GM12878 (cell line): ENCODE measurements around the gene DAB2. TPM values are rescaled to one million over a fixed set of nuclear protein-coding genes. Genes with fewer than 3 reads are reported as not detected.

Experiments
- ATAC-seq: fragments of 200-7000 bp; cut with Tn5 transposase; 3 replicates; pipeline ENCODE4 v1.9.1; 2020; ENCODE audit warnings: mild to moderate bottlenecking, moderate library complexity
- BruUV-seq: library from RNA; stranded (reverse); fragments of 400-500 nt; replicated peaks from 2 replicates; lab custom pipeline; 2021; lab: Mats Ljungman, UMichigan
- CTCF ChIA-PET: fragments of 300-600 bp; sonication (Branson Sonifier 250); formaldehyde crosslinking; extraction: SDS; loops from one replicate; lab custom pipeline; 2021; ENCODE audit warnings: inconsistent platforms; lab: Yijun Ruan, JAX
- POLR2A ChIA-PET: fragments of 350-600 bp; formaldehyde crosslinking; extraction: SDS; loops from one replicate; lab custom pipeline; 2021; ENCODE audit warnings: inconsistent platforms; lab: Charles Lee
- RAD21 ChIA-PET: fragments of 300-600 bp; sonication (Branson Sonifier 250); formaldehyde crosslinking; loops from one replicate; lab custom pipeline; 2023; ENCODE audit warnings: antibody characterized with exemption; ENCODE audit not compliant: unreplicated experiment; lab: Charles Lee
- SMC1A ChIA-PET: fragments of 300-600 bp; sonication (Branson Sonifier 250); formaldehyde crosslinking; loops from one replicate; lab custom pipeline; 2023; ENCODE audit not compliant: unreplicated experiment, uncharacterized antibody; lab: Charles Lee
- DNase-seq: peaks from one replicate; pipeline ENCODE4 v3.0.0-alpha.2; 2011; ENCODE audit warnings: low read depth, low spot score
- FAIRE-seq: peaks from 3 replicates; lab custom pipeline; 2011; peaks lifted over from hg19 to GRCh38; lab: Jason Lieb, UNC
- H2AFZ ChIP-seq: 2 replicates; pipeline ENCODE4 v1.6.0; 2011; ENCODE audit warnings: low read depth, low read length, control low read depth; ENCODE audit not compliant: control insufficient read depth
- H3K27ac ChIP-seq: 2 replicates; pipeline ENCODE4 v1.5.1; 2011; ENCODE audit warnings: control low read depth; ENCODE audit not compliant: control insufficient read depth, insufficient read depth
- H3K27me3 ChIP-seq, 2 experiments: replicated peaks in 1 of 2; 2 replicates each; pipeline versions ENCODE4 v1.6.0 to v1.6.1; 2011; ENCODE audit warnings: low read length in 1 of 2; ENCODE audit not compliant: control insufficient read depth in 2 of 2, insufficient read depth in 2 of 2
- H3K36me3 ChIP-seq, 2 experiments: 2 replicates each; pipeline ENCODE4 v1.5.1; 2011; ENCODE audit warnings: low read length in 1 of 2; ENCODE audit not compliant: control insufficient read depth in 2 of 2, insufficient read depth in 2 of 2
- H3K4me1 ChIP-seq: 2 replicates; pipeline ENCODE4 v1.6.1; 2011; ENCODE audit warnings: mild to moderate bottlenecking, low read length, moderate library complexity, mixed read lengths; ENCODE audit not compliant: control insufficient read depth, insufficient read depth
- H3K4me2 ChIP-seq: 2 replicates; pipeline ENCODE4 v1.6.0; 2011; ENCODE audit warnings: control low read depth; ENCODE audit not compliant: control insufficient read depth, insufficient read depth
- H3K4me3 ChIP-seq: fragments of 200-600 bp; sonication (generic); 2 replicates; pipeline ENCODE4 v1.5.1; 2016
- H3K79me2 ChIP-seq: 2 replicates; pipeline ENCODE4 v1.6.0; 2011; ENCODE audit warnings: low read length; ENCODE audit not compliant: control insufficient read depth, insufficient read depth
- H3K9ac ChIP-seq: 2 replicates; pipeline ENCODE4 v1.8.0; 2011; ENCODE audit warnings: low read length, control low read depth, mixed read lengths; ENCODE audit not compliant: control insufficient read depth, insufficient read depth
- H3K9me3 ChIP-seq: replicated peaks from 3 replicates; pipeline ENCODE4 v1.5.1; 2011; ENCODE audit warnings: mild to moderate bottlenecking, low read length; ENCODE audit not compliant: control insufficient read depth, insufficient read depth
- H4K20me1 ChIP-seq: 2 replicates; pipeline ENCODE4 v1.6.0; 2011; ENCODE audit not compliant: control insufficient read depth, insufficient read depth
- CBFB ChIP-seq: IDR thresholded peaks from 2 replicates; pipeline ENCODE4 v1.6.1; 2016; ENCODE audit warnings: antibody characterized with exemption, low read depth
- CUX1 ChIP-seq: IDR thresholded peaks from 2 replicates; pipeline ENCODE4 v1.6.1; 2012; ENCODE audit warnings: improper control_type of control experiment, low read depth, low read length; ENCODE audit not compliant: insufficient replicate concordance
- EED ChIP-seq: sonication (generic); IDR thresholded peaks from 2 replicates; pipeline ENCODE4 v1.6.1; 2016; ENCODE audit warnings: antibody characterized with exemption, low read depth
- IRF4 ChIP-seq: IDR thresholded peaks from 2 replicates; pipeline ENCODE4 v1.6.1; 2011; ENCODE audit warnings: low read depth, low read length
- NKRF ChIP-seq: fragments of 450-650 bp; conservative IDR thresholded peaks from 2 replicates; pipeline ENCODE4 v1.6.1; 2017; ENCODE audit warnings: mild to moderate bottlenecking, moderate library complexity
- NR2C2 ChIP-seq: IDR thresholded peaks from 2 replicates; pipeline ENCODE4 v1.6.1; 2011; ENCODE audit warnings: borderline replicate concordance, low read depth; ENCODE audit not compliant: control insufficient read depth, insufficient read length
- PAX5 ChIP-seq: IDR thresholded peaks from 2 replicates; pipeline ENCODE4 v1.6.1; 2011; ENCODE audit warnings: low read depth, low read length, borderline replicate concordance
- RB1 ChIP-seq: fragments of 450-650 bp; formaldehyde crosslinking; IDR thresholded peaks from 2 replicates; pipeline ENCODE4 v1.6.1; 2017; ENCODE audit warnings: mild to moderate bottlenecking, borderline replicate concordance
- RFX5 ChIP-seq: IDR thresholded peaks from 2 replicates; pipeline ENCODE4 v1.6.1; 2011; ENCODE audit warnings: low read depth, low read length, improper control_type of control experiment
- STAT3 ChIP-seq: IDR thresholded peaks from 2 replicates; pipeline ENCODE4 v1.6.1; 2011; ENCODE audit warnings: low read depth, low read length, improper control_type of control experiment
- TAF1 ChIP-seq: IDR thresholded peaks from 2 replicates; pipeline ENCODE4 v1.6.1; 2011; ENCODE audit warnings: mild to moderate bottlenecking, low read depth, low read length, borderline replicate concordance
- TCF3 ChIP-seq: IDR thresholded peaks from 2 replicates; pipeline ENCODE4 v1.6.1; 2012; ENCODE audit warnings: low read depth, mild to moderate bottlenecking, low read length, borderline replicate concordance; ENCODE audit not compliant: insufficient read depth
- ZNF207 ChIP-seq: fragments of 450-650 bp; IDR thresholded peaks from 2 replicates; pipeline ENCODE4 v1.6.1; 2014; ENCODE audit warnings: antibody characterized with exemption, mild to moderate bottlenecking, borderline replicate concordance
- ZNF687 ChIP-seq: fragments of 450-650 bp; IDR thresholded peaks from 2 replicates; pipeline ENCODE4 v1.6.1; 2017; ENCODE audit warnings: mild to moderate bottlenecking, moderate library complexity
- WGBS: methylation state at CpG from one replicate; pipeline ENCODE4 v1.1.6; 2016; ENCODE audit warnings: low lambda C conversion rate; ENCODE audit not compliant: insufficient replicate concordance, insufficient coverage; ENCODE audit errors: missing lambda C conversion rate; 5-methylcytosine and 5-hydroxymethylcytosine counted together
- in situ Hi-C: fragments of 300-500 bp; cut with MboI; formaldehyde crosslinking; loops from 9 replicates; pipeline ENCODE4 v1.14.3; 2018; ENCODE audit warnings: mixed read lengths
- intact Hi-C: fragments of 100-400 bp; cut with micrococcal nuclease; formaldehyde crosslinking; loops from one replicate; pipeline ENCODE4 v1.14.2; 2022; ENCODE audit not compliant: unreplicated experiment
- polyA plus RNA-seq, 11 experiments: library from polyadenylated mRNA; depleted of rRNA in 4 of 11; unstranded in 6 of 11; stranded (reverse) in 5 of 11; fragments of >200 nt; fragmentation: Nextera tagmentation in 4 of 11; fragmentation: Illumina TruSeq in 1 of 11; extraction: Ambion mirVana in 4 of 11; extraction: Trizol in 1 of 11; gene quantifications; 1 replicate in 1 of 11; 2 replicates in 10 of 11; pipeline versions ENCODE4 v1.2.1 to v1.2.3, GENCODE V29; 2011 to 2016; ENCODE audit warnings: inconsistent platforms in 2 of 11, missing spikeins in 2 of 11, low read depth in 1 of 11
- total RNA-seq, 4 experiments: library from RNA; depleted of rRNA in 3 of 4; stranded (reverse); fragments of >200 nt in 3 of 4; fragmentation: Illumina TruSeq in 1 of 4; extraction: Trizol in 1 of 4; gene quantifications; 2 replicates each; pipeline versions ENCODE4 v1.2.1 to v1.2.3, GENCODE V29; 2013 to 2021

DAB2 gene
- total and polyA plus RNA-seq, 10 of the 15 experiments (the other 5 are each of a cell fraction or from before 2014, with no cell fraction given) = 0.05 to 0.23 (median 0.11) TPM; not detected in 7

- no peaks in the 10 kb centered on the region for H3K9me3 ChIP-seq
- ChIA-PET POLR2A (no interaction called here), CTCF (interaction anchor here (0.9 to 4.7 kb wide), 10 partner anchors 15 to 994 kb away, joined by 3 to 97 read pairs (median 8); no protein-coding TSS in a partner anchor), RAD21 (no interaction called here), SMC1A (interaction anchor here (0.6 to 3.5 kb wide), 3 partner anchors 159 to 170 kb away, joined by 3 to 46 read pairs (median 14); partner anchors contain the start of gene FYB1)
- H3K36me3 ChIP-seq = no peaks in the 10 kb centered on the region
- no peak overlapping the region for H3K4me2 ChIP-seq
- FAIRE-seq = no peak
- DNase-seq = no peak
- 3% methylated on average over 2 of the region's 2 CpGs for WGBS
- H3K79me2 ChIP-seq = no peaks in the 10 kb centered on the region
- no peak overlapping the region for H3K27ac ChIP-seq
- intact Hi-C loops = loop anchor here (10.0 kb wide), 1 partner anchor 163 kb away; the partner anchor contains the start of gene FYB1
- H4K20me1 ChIP-seq = no peaks in the 10 kb centered on the region
- BruUV-seq = no TSS peak
- H2AFZ ChIP-seq = no peak overlapping the region
- in situ Hi-C loops = no loop called here
- H3K4me3 ChIP-seq = no peak overlapping the region
- no peak overlapping the region for H3K9ac ChIP-seq
- H3K4me1 ChIP-seq = no peaks in the 10 kb centered on the region
- no peak for ATAC-seq
- H3K27me3 ChIP-seq = 0 out of 4 replicates have a peak, but pooled peaks cover 0 to 2% of the 10 kb centered on the region in 2 experiments
- no peak for TF ChIP-seq CUX1
- no peak for TF ChIP-seq TAF1
- no peak for TF ChIP-seq NKRF
- no peak for TF ChIP-seq ZNF687
- no peak for TF ChIP-seq CBFB
- no peak for TF ChIP-seq EED
- no peak for TF ChIP-seq STAT3
- no peak for TF ChIP-seq PAX5
- no peak for TF ChIP-seq TCF3
- TF ChIP-seq IRF4 = no peak
- no peak for TF ChIP-seq RB1
- TF ChIP-seq RFX5 = no peak
- TF ChIP-seq ZNF207 = no peak
- no peak for TF ChIP-seq NR2C2
Measured at GRCh38 chr5:39377613-39378012, 47.2 kb downstream of the DAB2 start.
